ENCODE measurements around the gene TAS2R50.
A peak's percentile ranks its signal among the peaks of the same experiment; 100 is the strongest.

TAS2R50 gene

GRCh38 chr12:10994307-10994706 is 7.6 kb upstream of the TAS2R50 start:
- no peak for DNase-seq (ENCODE audit: low read depth)
- no peak overlapping the region for H3K4me3 ChIP-seq (ENCODE audit: low read length)
- no peaks in the 10 kb centered on the region for H3K4me1 ChIP-seq (ENCODE audit: control insufficient read depth, insufficient read depth, low read length)
- H3K27me3 ChIP-seq (replicated peaks; ENCODE audit: control insufficient read depth, insufficient read depth, low read length): no peaks in the 10 kb centered on the region
- H3K9me3 ChIP-seq (ENCODE audit: control insufficient read depth, low read length): peaks cover 9% of the 10 kb centered on the region
- H3K36me3 ChIP-seq (ENCODE audit: control insufficient read depth, insufficient read depth, low read length, severe bottlenecking): peaks cover 40% of the 10 kb centered on the region
- H3K9ac ChIP-seq (ENCODE audit: low read length): no peak overlapping the region

DNA sequence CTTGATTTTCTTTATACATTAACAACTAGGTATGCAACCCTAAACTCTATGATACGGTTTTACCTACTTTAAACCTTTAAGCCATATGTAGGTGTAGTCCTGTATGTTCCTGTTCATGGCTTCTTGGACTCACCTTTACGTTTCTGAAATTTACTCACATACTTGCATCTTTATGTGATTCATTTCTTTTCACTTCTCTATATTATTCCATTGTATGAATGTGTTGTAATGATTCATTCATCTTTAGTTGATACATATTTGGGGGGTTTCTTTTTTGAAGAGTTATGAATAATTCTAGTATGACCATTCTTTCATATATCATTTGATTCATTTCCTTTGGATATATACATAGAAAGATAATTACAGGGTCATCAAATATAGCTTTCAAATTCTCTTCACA is 2.4 kb upstream of the TAS2R50 start:
- Histone ChIP-seq H3K4me3 (ENCODE audit: low read length) (no peak overlapping the region), H3K9me3 (ENCODE audit: control insufficient read depth, low read length) (peaks cover 9% of the 10 kb centered on the region), H3K9ac (ENCODE audit: low read length) (no peak overlapping the region), H3K4me1 (ENCODE audit: control insufficient read depth, insufficient read depth, low read length) (no peaks in the 10 kb centered on the region), H3K36me3 (ENCODE audit: control insufficient read depth, insufficient read depth, low read length, severe bottlenecking) (peaks cover 27% of the 10 kb centered on the region), H3K27me3 (replicated peaks; ENCODE audit: control insufficient read depth, insufficient read depth, low read length) (no peaks in the 10 kb centered on the region)
- DNase-seq (ENCODE audit: low read depth): no peak

- no peak overlapping the region for H3K9ac ChIP-seq (ENCODE audit: low read length)
- no peaks in the 10 kb centered on the region for H3K27me3 ChIP-seq (replicated peaks; ENCODE audit: control insufficient read depth, insufficient read depth, low read length)
- no peaks in the 10 kb centered on the region for H3K36me3 ChIP-seq (ENCODE audit: control insufficient read depth, insufficient read depth, low read length, severe bottlenecking)
- no peak overlapping the region for H3K4me3 ChIP-seq (ENCODE audit: low read length)
- H3K9me3 ChIP-seq (ENCODE audit: control insufficient read depth, low read length): no peaks in the 10 kb centered on the region
- H3K4me1 ChIP-seq (ENCODE audit: control insufficient read depth, insufficient read depth, low read length): no peaks in the 10 kb centered on the region
- no peak for DNase-seq (ENCODE audit: low read depth)
These were observed 4.5 kb downstream of the TAS2R50 start for GRCh38 chr12:10982244-10982643.

- H3K36me3 ChIP-seq (ENCODE audit: control insufficient read depth, insufficient read depth, low read length, severe bottlenecking): no peaks in the 10 kb centered on the region
- no peaks in the 10 kb centered on the region for H3K9me3 ChIP-seq (ENCODE audit: control insufficient read depth, low read length)
- H3K4me3 ChIP-seq (ENCODE audit: low read length): no peak overlapping the region
- no peak overlapping the region for H3K9ac ChIP-seq (ENCODE audit: low read length)
- no peaks in the 10 kb centered on the region for H3K27me3 ChIP-seq (replicated peaks; ENCODE audit: control insufficient read depth, insufficient read depth, low read length)
- DNase-seq (ENCODE audit: low read depth): no peak
- H3K4me1 ChIP-seq (ENCODE audit: control insufficient read depth, insufficient read depth, low read length): no peaks in the 10 kb centered on the region
These were observed 11.7 kb downstream of the TAS2R50 start for GRCh38 chr12:10974965-10975364.

DNA sequence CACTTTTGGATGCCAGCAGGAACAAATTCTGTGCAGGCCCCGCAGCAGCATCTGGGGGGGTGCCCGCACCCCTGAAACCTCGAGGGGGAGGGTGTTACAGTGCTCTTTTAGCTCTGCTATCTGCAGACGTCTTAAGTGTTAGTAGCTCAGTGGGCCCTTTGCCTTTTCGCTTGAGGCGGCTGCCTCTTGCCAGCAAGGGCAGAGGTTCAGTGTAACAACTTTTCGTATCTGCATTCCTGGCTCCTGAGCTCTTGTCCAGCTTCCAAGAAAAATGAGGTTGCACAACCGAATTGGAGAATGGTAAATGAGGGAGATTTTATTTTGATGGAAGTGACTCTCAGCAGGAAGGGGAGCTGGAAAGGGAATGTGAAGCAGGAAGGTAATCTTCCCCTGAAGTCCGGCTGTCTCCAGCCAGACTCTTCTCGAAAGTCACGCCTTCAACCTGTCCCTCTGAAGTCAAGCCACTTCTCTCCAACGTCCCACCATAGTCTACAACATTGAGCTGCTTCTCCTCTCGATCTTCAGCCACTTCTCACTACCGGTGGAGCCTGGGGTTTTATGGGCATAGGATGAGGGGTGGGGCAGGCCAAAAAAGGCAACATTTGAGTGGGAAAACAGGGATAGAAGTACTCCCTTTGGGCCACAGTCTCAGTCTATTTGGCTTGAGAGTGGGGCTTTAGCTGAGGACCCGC is 17.8 kb downstream of the TAS2R50 start:
- Histone ChIP-seq H3K36me3 (ENCODE audit: control insufficient read depth, insufficient read depth, low read length, severe bottlenecking) (no peaks in the 10 kb centered on the region), H3K4me3 (ENCODE audit: low read length) (peak overlapping the region; percentile 51), H3K9ac (ENCODE audit: low read length) (peak overlapping the region; percentile 46), H3K27me3 (replicated peaks; ENCODE audit: control insufficient read depth, insufficient read depth, low read length) (no peaks in the 10 kb centered on the region), H3K9me3 (ENCODE audit: control insufficient read depth, low read length) (no peaks in the 10 kb centered on the region), H3K4me1 (ENCODE audit: control insufficient read depth, insufficient read depth, low read length) (peaks cover 19% of the 10 kb centered on the region)
- DNase-seq (ENCODE audit: low read depth): peak; percentile 72

- H3K9ac ChIP-seq (ENCODE audit: low read length): no peak overlapping the region
- H3K4me3 ChIP-seq (ENCODE audit: low read length): no peak overlapping the region
- H3K36me3 ChIP-seq (ENCODE audit: control insufficient read depth, insufficient read depth, low read length, severe bottlenecking): no peaks in the 10 kb centered on the region
- H3K4me1 ChIP-seq (ENCODE audit: control insufficient read depth, insufficient read depth, low read length): peaks cover 19% of the 10 kb centered on the region
- DNase-seq (ENCODE audit: low read depth): peak; percentile 79
- no peaks in the 10 kb centered on the region for H3K9me3 ChIP-seq (ENCODE audit: control insufficient read depth, low read length)
- H3K27me3 ChIP-seq (replicated peaks; ENCODE audit: control insufficient read depth, insufficient read depth, low read length): no peaks in the 10 kb centered on the region
These were observed 19.3 kb downstream of the TAS2R50 start for GRCh38 chr12:10967409-10967808.

DNA sequence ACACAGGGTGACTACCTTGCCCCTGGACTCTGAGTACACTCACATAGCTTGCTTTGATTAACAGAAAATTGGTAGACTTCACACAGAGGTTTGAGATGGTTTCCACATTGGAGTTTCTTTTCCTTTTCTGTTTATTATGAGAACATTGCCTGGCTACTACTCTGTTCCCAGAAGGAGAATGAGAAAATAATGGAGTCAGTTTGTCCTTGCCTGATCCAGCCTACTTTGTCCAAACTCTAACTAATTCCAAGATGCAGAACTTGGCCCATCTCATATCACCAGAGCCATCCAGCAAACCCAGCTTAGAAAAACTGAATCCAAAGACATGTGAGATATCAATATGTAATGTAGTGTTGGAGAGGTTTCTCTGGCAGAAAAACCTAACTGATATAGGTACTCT is 20.4 kb downstream of the TAS2R50 start:
- DNase-seq (ENCODE audit: low read depth): no peak
- Histone ChIP-seq H3K4me3 (ENCODE audit: low read length) (no peak overlapping the region), H3K4me1 (ENCODE audit: control insufficient read depth, insufficient read depth, low read length) (peaks cover 19% of the 10 kb centered on the region), H3K9me3 (ENCODE audit: control insufficient read depth, low read length) (no peaks in the 10 kb centered on the region), H3K27me3 (replicated peaks; ENCODE audit: control insufficient read depth, insufficient read depth, low read length) (no peaks in the 10 kb centered on the region), H3K9ac (ENCODE audit: low read length) (no peak overlapping the region), H3K36me3 (ENCODE audit: control insufficient read depth, insufficient read depth, low read length, severe bottlenecking) (no peaks in the 10 kb centered on the region)

DNA sequence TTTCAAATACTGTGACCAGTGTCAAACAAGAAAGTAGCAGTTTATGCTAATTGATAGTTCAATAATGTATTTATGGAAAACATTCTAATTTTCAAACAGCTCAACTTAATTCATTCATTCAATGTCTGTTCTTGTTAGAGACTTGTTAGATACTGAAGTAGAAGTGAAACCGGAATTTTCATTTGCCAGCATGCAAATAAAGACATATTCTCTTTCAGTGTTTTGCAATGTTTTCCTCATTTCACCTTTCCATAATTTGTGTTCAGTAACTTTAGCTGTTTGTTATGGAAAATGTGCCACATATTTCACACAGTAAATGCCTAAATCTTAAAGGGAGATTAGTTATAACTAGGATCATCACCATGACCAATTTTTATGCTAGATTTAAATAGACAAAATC is 21.2 kb downstream of the TAS2R50 start:
- peak; percentile 59 for DNase-seq (ENCODE audit: low read depth)
- Histone ChIP-seq H3K4me1 (ENCODE audit: control insufficient read depth, insufficient read depth, low read length) (peaks cover 19% of the 10 kb centered on the region), H3K4me3 (ENCODE audit: low read length) (no peak overlapping the region), H3K36me3 (ENCODE audit: control insufficient read depth, insufficient read depth, low read length, severe bottlenecking) (no peaks in the 10 kb centered on the region), H3K27me3 (replicated peaks; ENCODE audit: control insufficient read depth, insufficient read depth, low read length) (no peaks in the 10 kb centered on the region), H3K9me3 (ENCODE audit: control insufficient read depth, low read length) (no peaks in the 10 kb centered on the region), H3K9ac (ENCODE audit: low read length) (no peak overlapping the region)

GRCh38 chr12:10960211-10960610 is 26.5 kb downstream of the TAS2R50 start:
- Histone ChIP-seq H3K27me3 (replicated peaks; ENCODE audit: control insufficient read depth, insufficient read depth, low read length) (no peaks in the 10 kb centered on the region), H3K36me3 (ENCODE audit: control insufficient read depth, insufficient read depth, low read length, severe bottlenecking) (no peaks in the 10 kb centered on the region), H3K9me3 (ENCODE audit: control insufficient read depth, low read length) (peaks cover 5% of the 10 kb centered on the region), H3K4me3 (ENCODE audit: low read length) (no peak overlapping the region), H3K9ac (ENCODE audit: low read length) (no peak overlapping the region), H3K4me1 (ENCODE audit: control insufficient read depth, insufficient read depth, low read length) (no peaks in the 10 kb centered on the region)
- DNase-seq (ENCODE audit: low read depth): no peak

GRCh38 chr12:10959804-10960203 is 26.9 kb downstream of the TAS2R50 start:
- H3K9me3 ChIP-seq (ENCODE audit: control insufficient read depth, low read length): peaks cover 9% of the 10 kb centered on the region
- no peak overlapping the region for H3K9ac ChIP-seq (ENCODE audit: low read length)
- H3K27me3 ChIP-seq (replicated peaks; ENCODE audit: control insufficient read depth, insufficient read depth, low read length): no peaks in the 10 kb centered on the region
- no peaks in the 10 kb centered on the region for H3K4me1 ChIP-seq (ENCODE audit: control insufficient read depth, insufficient read depth, low read length)
- H3K4me3 ChIP-seq (ENCODE audit: low read length): no peak overlapping the region
- H3K36me3 ChIP-seq (ENCODE audit: control insufficient read depth, insufficient read depth, low read length, severe bottlenecking): no peaks in the 10 kb centered on the region
- no peak for DNase-seq (ENCODE audit: low read depth)

- no peak overlapping the region for H3K9ac ChIP-seq (ENCODE audit: low read length)
- no peak for DNase-seq (ENCODE audit: low read depth)
- no peaks in the 10 kb centered on the region for H3K4me1 ChIP-seq (ENCODE audit: control insufficient read depth, insufficient read depth, low read length)
- H3K4me3 ChIP-seq (ENCODE audit: low read length): no peak overlapping the region
- H3K36me3 ChIP-seq (ENCODE audit: control insufficient read depth, insufficient read depth, low read length, severe bottlenecking): no peaks in the 10 kb centered on the region
- no peaks in the 10 kb centered on the region for H3K27me3 ChIP-seq (replicated peaks; ENCODE audit: control insufficient read depth, insufficient read depth, low read length)
- H3K9me3 ChIP-seq (ENCODE audit: control insufficient read depth, low read length): peaks cover 10% of the 10 kb centered on the region
These were observed 29.0 kb downstream of the TAS2R50 start for GRCh38 chr12:10957741-10958140.

- Histone ChIP-seq H3K4me1 (ENCODE audit: control insufficient read depth, insufficient read depth, low read length) (no peaks in the 10 kb centered on the region), H3K9me3 (ENCODE audit: control insufficient read depth, low read length) (peaks cover 10% of the 10 kb centered on the region), H3K36me3 (ENCODE audit: control insufficient read depth, insufficient read depth, low read length, severe bottlenecking) (no peaks in the 10 kb centered on the region), H3K4me3 (ENCODE audit: low read length) (no peak overlapping the region), H3K27me3 (replicated peaks; ENCODE audit: control insufficient read depth, insufficient read depth, low read length) (no peaks in the 10 kb centered on the region), H3K9ac (ENCODE audit: low read length) (no peak overlapping the region)
- no peak for DNase-seq (ENCODE audit: low read depth)
These were observed 30.6 kb downstream of the TAS2R50 start for GRCh38 chr12:10956085-10956484.
